ENCODE measurements around the gene STK35. TPM values are rescaled to one million over a fixed set of nuclear protein-coding genes. Genes with fewer than 3 reads are reported as not detected.

Gene STK35
- total and polyA plus RNA-seq, 2 of the 13 experiments (the other 11 are each of a cell fraction or from before 2014, with no cell fraction given) = 27.4 to 29.8 TPM

DNA sequence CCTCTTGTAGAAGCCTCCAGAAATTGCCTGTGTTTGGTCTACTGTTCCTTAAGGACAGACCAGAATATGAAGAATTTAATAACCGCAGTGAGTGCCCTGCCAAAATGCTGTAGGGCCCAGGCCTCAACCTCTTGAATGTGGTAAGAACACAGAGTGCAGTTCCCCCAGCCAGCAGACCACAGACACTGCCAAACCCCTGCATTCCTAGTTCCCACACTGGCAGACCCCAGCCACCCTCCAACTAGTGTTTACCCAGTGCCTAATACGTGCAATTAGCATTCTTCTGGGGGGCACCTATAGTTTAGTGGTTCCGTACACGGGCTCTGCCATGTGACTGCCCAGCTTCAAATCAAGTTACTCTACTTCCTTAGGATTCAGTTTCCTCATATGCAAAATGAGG is 51.7 kb downstream of the STK35 start:
- H3K4me1 ChIP-seq (ENCODE audit: insufficient read depth, low read length) = peaks cover 18% of the 10 kb centered on the region
- ATAC-seq (no peak), FAIRE-seq (no peak), DNase-seq (ENCODE audit: low spot score) (no peak)
- H3K9me3 ChIP-seq (ENCODE audit: low read length) = no peaks in the 10 kb centered on the region
- intact Hi-C loops (cut with micrococcal nuclease; ENCODE audit: unreplicated experiment) (no loop called here), in situ Hi-C loops (cut with HindIII; ENCODE audit: extremely low pct_ligation_motif_present, low pct_unique_long_range_greater_than_20kb) (no loop called here)
- no peak overlapping the region for H3K27ac ChIP-seq (ENCODE audit: extremely low read length, insufficient read depth, low read length)
- POLR2A ChIA-PET = no interaction called here
- no peak overlapping the region for H3K4me3 ChIP-seq (replicated peaks in 1 of 3; ENCODE audit: insufficient read depth in 1 of 3, low read depth in 2 of 3, low read length in 3 of 3)
- TF ChIP-seq ZMYM2 (CRISPR knock-in tag; IDR thresholded peaks at IDR 0.05) (no peak), SMARCE1 (IDR thresholded peaks at IDR 0.05; ENCODE audit: borderline replicate concordance) (no peak), AGO1 (IDR thresholded peaks at IDR 0.05; ENCODE audit: low read depth, low read length, poor library complexity, severe bottlenecking) (no peak), AKAP8 (CRISPR knock-in tag; IDR thresholded peaks at IDR 0.05) (no peak), PPARG (CRISPR knock-in tag; conservative IDR thresholded peaks at IDR 0.05) (no peak), U2AF2 (IDR thresholded peaks at IDR 0.05; ENCODE audit: low read depth, low read length) (no peak), RBM22 (optimal IDR thresholded peaks at IDR 0.05; ENCODE audit: low read length) (no peak), ZNF18 (CRISPR knock-in tag; IDR thresholded peaks at IDR 0.05; ENCODE audit: insufficient replicate concordance) (no peak), GABPA (IDR thresholded peaks at IDR 0.05; ENCODE audit: low read depth, low read length) (no peak), GABPA (CRISPR knock-in tag; IDR thresholded peaks at IDR 0.05; ENCODE audit: low read depth) (no peak), RFXAP (CRISPR knock-in tag; IDR thresholded peaks at IDR 0.05; ENCODE audit: borderline replicate concordance) (no peak), PHF20 (CRISPR knock-in tag; IDR thresholded peaks at IDR 0.05) (no peak), DRAP1 (CRISPR knock-in tag; IDR thresholded peaks at IDR 0.05) (no peak), CHD4 (IDR thresholded peaks at IDR 0.05; ENCODE audit: borderline replicate concordance, low read length) (no peak), GMEB1 (CRISPR knock-in tag; IDR thresholded peaks at IDR 0.05; ENCODE audit: borderline replicate concordance) (no peak), CEBPB (IDR thresholded peaks at IDR 0.05; ENCODE audit: borderline replicate concordance, low read depth, low read length) (no peak), ZIK1 (CRISPR knock-in tag; IDR thresholded peaks at IDR 0.05; ENCODE audit: borderline replicate concordance, low read depth) (no peak), SP5 (CRISPR knock-in tag; IDR thresholded peaks at IDR 0.05; ENCODE audit: borderline replicate concordance, low read depth) (no peak), ZNF660 (CRISPR knock-in tag; IDR thresholded peaks at IDR 0.05; ENCODE audit: borderline replicate concordance, low read depth) (no peak)
- TF ChIP-seq, protein P1, sequence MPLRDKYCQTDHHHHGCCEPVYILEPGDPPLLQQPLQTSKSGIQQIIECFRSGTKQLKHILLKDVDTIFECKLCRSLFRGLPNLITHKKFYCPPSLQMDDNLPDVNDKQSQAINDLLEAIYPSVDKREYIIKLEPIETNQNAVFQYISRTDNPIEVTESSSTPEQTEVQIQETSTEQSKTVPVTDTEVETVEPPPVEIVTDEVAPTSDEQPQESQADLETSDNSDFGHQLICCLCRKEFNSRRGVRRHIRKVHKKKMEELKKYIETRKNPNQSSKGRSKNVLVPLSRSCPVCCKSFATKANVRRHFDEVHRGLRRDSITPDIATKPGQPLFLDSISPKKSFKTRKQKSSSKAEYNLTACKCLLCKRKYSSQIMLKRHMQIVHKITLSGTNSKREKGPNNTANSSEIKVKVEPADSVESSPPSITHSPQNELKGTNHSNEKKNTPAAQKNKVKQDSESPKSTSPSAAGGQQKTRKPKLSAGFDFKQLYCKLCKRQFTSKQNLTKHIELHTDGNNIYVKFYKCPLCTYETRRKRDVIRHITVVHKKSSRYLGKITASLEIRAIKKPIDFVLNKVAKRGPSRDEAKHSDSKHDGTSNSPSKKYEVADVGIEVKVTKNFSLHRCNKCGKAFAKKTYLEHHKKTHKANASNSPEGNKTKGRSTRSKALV (CRISPR knock-in tag; IDR thresholded peaks at IDR 0.05) = no peak
- peaks cover 3 to 7% of the 10 kb centered on the region in 2 experiments; a peak in 2 of 5 replicates for H3K36me3 ChIP-seq (replicated peaks in 1 of 2; ENCODE audit: control insufficient read depth in 1 of 2, insufficient read depth in 2 of 2, low read length in 2 of 2)
- H3K4me2 ChIP-seq (ENCODE audit: low read depth, low read length) = no peak overlapping the region
- no peaks in the 10 kb centered on the region for H3K79me2 ChIP-seq (ENCODE audit: insufficient read depth, low read length)
- H4K20me1 ChIP-seq (ENCODE audit: insufficient read depth, low read length) = no peaks in the 10 kb centered on the region
- BruUV-seq (replicated peaks) = no TSS peak
- H3K9ac ChIP-seq (ENCODE audit: insufficient read depth, low read depth, low read length) = no peak overlapping the region
- H2AFZ ChIP-seq (ENCODE audit: low read length) = no peak overlapping the region
- WGBS (ENCODE audit: low lambda C conversion rate) = 59% methylated on average over 4 of the region's 4 CpGs
- CTCF ChIA-PET (ENCODE audit: low intra/inter-chr PET ratio, low total read pairs) = no interaction called here
- no peaks in the 10 kb centered on the region; a peak in 1 of 5 replicates for H3K27me3 ChIP-seq (ENCODE audit: control insufficient read depth in 1 of 2, insufficient read depth in 2 of 2, low read length in 2 of 2)

Measured in HepG2 (cell line).